Activated T-helper 17 cell treated with anti-CD3 and anti-CD28 coated beads, Interleukin-2, amount 50 U/mL, for 72 hours (primary cell): ENCODE measurements around the gene BCAR1. TPM values are rescaled to one million over a fixed set of nuclear protein-coding genes. Genes with fewer than 3 reads are reported as not detected.

Source experiments
- ATAC-seq: fragments of 150-1000 bp; cut with Tn5 transposase; replicated peaks from 2 replicates; pipeline ENCODE4 v1.10.0; 2021; ENCODE audit warnings: mild to moderate bottlenecking, moderate library complexity
- H3K27ac Mint-ChIP-seq: one replicate; pipeline ENCODE4 v1.8.0; 2022; ENCODE audit warnings: mixed read lengths
- H3K27me3 Mint-ChIP-seq: one replicate; pipeline ENCODE4 v1.8.0; 2022; ENCODE audit warnings: mixed read lengths
- H3K36me3 Mint-ChIP-seq: one replicate; pipeline ENCODE4 v1.8.0; 2022; ENCODE audit warnings: low read depth, mild to moderate bottlenecking, mixed read lengths
- H3K4me1 Mint-ChIP-seq: one replicate; pipeline ENCODE4 v1.8.0; 2022; ENCODE audit warnings: mixed read lengths
- H3K4me3 Mint-ChIP-seq: one replicate; pipeline ENCODE4 v1.8.0; 2022; ENCODE audit warnings: mild to moderate bottlenecking, mixed read lengths
- H3K9me3 Mint-ChIP-seq: one replicate; pipeline ENCODE4 v1.8.0; 2022; ENCODE audit warnings: mixed read lengths
- total RNA-seq, 2 donors: library from RNA; stranded (reverse); gene quantifications; one replicate each; pipeline ENCODE4 v1.2.3, GENCODE V29; 2022

BCAR1 gene
- total RNA-seq, 2 donors from 2014 or later, result 0.58 TPM; not detected in 1

DNA sequence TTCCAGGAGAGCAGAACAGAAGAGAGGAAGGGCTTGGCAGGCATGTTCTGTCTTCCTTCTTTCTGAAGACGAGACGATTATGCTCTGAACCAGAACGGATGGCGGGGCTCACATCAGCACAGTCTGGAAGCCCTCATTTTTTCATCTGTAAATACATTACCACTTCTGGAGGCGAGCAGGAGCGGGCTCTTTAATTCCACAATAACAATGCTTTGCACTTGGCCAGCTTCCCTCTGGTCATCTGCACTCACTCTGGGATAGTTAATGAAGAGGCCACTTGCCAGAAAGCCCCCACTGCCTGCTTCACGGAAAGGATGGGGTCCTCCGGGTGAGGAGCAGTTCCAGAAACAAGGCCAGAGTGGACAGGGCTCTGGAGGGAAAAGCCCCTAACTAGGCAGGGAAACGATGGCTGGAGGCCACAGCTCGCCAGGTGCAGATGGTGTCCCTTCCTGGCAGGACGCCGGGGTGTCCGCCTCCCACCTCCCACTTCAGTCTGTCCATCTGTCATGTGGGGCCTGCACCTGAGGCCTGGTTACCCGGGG, 13.1 kb upstream of the BCAR1 start:
- H3K36me3 Mint-ChIP-seq, result no peaks in the 10 kb centered on the region
- H3K9me3 Mint-ChIP-seq, result no peaks in the 10 kb centered on the region
- peaks cover 4% of the 10 kb centered on the region for H3K4me1 Mint-ChIP-seq
- H3K4me3 Mint-ChIP-seq, result peak overlapping the region; percentile 54
- no peak for ATAC-seq
- peaks cover 18% of the 10 kb centered on the region for H3K27me3 Mint-ChIP-seq
- no peak overlapping the region for H3K27ac Mint-ChIP-seq

DNA sequence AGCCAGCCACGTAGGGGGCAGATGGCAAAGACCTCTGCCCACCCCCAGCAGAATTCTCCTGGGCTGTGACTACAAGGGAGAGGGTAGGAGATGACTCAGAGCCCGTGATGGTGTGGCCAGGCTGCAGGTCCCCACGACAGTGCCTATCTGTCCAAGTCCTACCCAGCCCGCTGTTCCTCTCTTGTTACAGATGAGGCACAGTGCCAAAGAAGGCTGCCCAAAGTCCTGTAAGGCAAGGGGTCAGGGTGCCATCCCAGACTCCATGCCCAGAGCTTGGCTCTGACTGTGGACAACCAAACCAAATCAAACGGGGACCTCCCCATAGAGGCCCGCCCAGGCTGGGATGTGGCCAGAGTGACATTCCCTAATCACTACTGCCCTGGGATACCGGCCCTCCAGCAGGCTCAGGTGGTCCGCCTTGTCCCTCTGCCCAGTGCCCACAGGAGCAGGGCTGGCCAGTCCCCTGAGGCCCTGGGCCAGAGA, 12.6 kb upstream of the BCAR1 start:
- Mint-ChIP-seq H3K9me3 (no peaks in the 10 kb centered on the region), H3K27me3 (peaks cover 16% of the 10 kb centered on the region), H3K27ac (no peak overlapping the region), H3K4me3 (peak overlapping the region; percentile 54), H3K4me1 (peaks cover 4% of the 10 kb centered on the region), H3K36me3 (no peaks in the 10 kb centered on the region)
- no peak for ATAC-seq

DNA sequence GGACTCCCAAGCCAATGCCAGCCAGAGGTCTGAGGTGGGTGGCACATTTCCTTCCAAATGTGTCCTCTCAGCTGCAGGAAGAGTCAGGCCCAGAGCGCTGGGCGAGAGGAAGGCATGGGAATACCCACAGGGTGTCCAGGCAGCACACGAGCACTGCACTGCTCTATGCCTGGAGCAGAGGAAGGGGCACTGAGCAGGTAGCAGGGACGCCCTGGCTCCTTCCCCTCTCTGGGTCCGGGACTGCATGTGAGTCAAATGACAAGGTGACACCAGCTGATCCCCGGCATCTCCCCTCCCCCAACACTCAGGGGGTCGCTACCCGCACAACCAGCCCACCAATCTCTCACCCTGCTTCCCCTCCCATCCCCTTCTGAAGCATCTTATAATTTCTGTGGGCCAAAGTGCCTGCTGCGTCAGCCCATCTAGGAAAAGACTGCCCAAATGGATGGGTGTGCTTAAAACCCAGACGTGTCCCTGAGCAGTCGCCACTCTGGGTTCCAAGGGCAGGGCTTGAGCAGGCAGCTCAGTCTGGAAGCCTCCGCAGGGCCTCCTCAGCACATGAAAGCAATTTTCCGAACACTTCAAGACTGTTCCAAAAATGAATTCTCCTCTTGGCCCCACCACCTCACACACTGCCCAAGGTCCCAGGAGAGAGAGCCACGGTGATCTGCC, 12.0 kb upstream of the BCAR1 start:
- Mint-ChIP-seq H3K27me3 (peaks cover 16% of the 10 kb centered on the region), H3K36me3 (no peaks in the 10 kb centered on the region), H3K9me3 (no peaks in the 10 kb centered on the region), H3K4me1 (peaks cover 4% of the 10 kb centered on the region), H3K4me3 (no peak overlapping the region), H3K27ac (no peak overlapping the region)
- ATAC-seq, result no peak

DNA sequence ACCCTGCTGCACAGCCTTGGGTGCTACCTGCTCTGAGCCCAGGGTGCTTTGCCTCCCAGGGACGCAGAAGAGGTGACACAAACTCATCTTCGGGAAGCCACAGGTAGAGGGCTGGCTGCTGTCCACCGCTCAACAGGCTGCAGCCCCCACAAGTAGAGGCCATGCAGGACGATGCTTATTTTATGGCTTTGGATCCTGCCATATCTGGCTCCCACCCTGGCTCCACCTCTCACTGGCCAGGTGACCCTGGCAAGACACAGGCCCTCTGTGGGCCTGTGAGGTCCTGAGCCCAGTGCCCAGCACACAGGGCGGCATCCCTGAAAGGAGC, 11.3 kb upstream of the BCAR1 start:
- Mint-ChIP-seq H3K27ac (no peak overlapping the region), H3K4me1 (peaks cover 4% of the 10 kb centered on the region), H3K36me3 (no peaks in the 10 kb centered on the region), H3K27me3 (peaks cover 21% of the 10 kb centered on the region), H3K9me3 (no peaks in the 10 kb centered on the region), H3K4me3 (no peak overlapping the region)
- no peak for ATAC-seq

DNA sequence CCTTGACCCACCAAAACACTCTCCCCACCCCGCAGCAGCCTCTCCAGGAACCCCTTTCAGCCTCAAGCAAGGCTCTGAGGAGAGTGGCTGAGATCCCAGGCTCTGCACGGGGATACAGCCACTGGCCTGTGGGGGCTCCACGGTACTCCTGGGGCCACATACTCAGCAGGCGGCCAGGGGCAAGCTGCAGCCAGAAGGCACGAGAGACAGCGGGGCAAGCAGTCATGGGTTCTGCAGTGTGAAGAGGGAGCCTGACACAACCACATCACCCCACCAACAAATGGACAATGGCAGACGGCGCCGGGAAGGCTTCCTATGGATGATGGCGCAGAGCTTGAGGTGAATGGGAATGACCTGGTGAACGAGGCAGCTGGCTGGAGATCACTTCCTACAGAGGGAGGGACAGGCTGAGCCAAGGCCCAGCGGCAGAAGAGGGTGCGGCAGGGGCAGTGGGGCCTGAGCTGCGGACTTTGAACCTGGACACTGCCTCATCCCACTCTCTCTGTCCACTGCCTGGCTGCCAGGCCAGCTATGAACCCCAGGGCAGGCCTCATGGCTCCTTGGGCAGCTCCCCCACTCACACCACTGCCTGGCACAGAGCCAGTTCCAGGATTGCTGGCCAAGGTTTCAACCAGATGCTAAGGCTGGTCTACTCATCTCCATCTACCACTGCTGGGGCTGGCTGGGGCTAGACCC, 10.8 kb upstream of the BCAR1 start:
- no peak for ATAC-seq
- Mint-ChIP-seq H3K27ac (no peak overlapping the region), H3K4me1 (peaks cover 4% of the 10 kb centered on the region), H3K27me3 (peaks cover 21% of the 10 kb centered on the region), H3K4me3 (no peak overlapping the region), H3K36me3 (no peaks in the 10 kb centered on the region), H3K9me3 (no peaks in the 10 kb centered on the region)

DNA sequence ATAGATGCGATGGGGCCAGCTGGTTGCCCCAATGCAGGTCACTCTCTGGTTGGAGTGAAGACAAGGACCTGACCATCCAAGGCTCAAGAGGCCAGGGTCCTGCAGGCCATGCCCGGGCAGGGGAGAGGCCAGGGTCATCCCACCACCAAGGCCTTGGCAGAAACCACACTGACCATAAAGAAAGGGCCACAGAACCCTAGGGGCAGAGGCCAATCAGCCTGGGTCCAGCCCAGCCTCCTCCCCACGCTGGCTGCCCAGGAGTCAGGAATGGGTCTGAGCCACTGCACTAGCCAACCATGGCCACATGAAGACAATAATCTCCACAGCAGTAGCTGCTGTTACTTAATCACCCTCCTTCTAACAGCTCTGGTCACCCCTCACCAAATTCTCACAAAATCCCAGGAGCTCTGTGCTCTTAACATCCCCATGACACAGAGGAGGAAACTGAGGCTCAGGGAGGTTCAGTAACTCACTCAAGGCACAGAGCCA, 10.2 kb upstream of the BCAR1 start:
- Mint-ChIP-seq H3K36me3 (no peaks in the 10 kb centered on the region), H3K27me3 (peaks cover 20% of the 10 kb centered on the region), H3K9me3 (no peaks in the 10 kb centered on the region), H3K4me1 (peaks cover 4% of the 10 kb centered on the region), H3K4me3 (no peak overlapping the region), H3K27ac (no peak overlapping the region)
- no peak for ATAC-seq

DNA sequence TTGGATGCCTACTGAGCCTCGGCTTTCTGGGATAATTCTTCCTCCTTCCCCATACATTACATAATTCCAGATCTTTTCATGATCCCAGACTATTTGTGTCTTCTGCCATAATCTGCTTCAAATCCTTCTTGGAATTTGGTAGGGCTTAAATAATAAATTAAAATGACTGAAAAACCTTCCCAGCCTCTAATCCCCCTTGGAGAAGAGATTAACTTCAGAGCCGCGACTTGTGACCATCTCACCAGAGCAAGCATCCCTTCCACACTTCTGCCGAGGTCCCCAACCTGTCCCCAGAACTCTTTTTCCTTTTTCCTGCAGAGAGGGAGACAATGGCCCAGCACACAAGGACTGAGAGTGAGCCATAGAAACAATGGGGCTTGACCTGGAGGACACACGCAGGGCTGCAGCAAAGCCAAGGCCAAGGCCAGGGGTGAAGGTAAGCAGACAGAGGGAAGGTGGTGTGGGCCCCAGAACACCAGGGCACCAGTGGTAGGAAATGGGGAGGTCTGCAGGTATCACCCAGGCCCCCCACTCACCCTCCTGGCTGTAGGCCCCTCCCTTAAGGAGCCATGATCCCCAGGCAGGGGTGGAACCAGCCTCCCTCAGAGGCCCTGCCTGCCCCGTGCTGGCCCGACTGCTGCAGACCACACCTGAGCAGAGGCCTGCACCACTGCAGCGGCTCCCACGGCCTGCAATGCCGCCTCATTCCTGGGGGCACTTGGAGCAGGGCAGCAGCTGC, 9.6 kb upstream of the BCAR1 start:
- peaks cover 16% of the 10 kb centered on the region for H3K27me3 Mint-ChIP-seq
- no peaks in the 10 kb centered on the region for H3K9me3 Mint-ChIP-seq
- no peak overlapping the region for H3K27ac Mint-ChIP-seq
- H3K4me3 Mint-ChIP-seq, result no peak overlapping the region
- no peak for ATAC-seq
- no peaks in the 10 kb centered on the region for H3K36me3 Mint-ChIP-seq
- no peaks in the 10 kb centered on the region for H3K4me1 Mint-ChIP-seq

DNA sequence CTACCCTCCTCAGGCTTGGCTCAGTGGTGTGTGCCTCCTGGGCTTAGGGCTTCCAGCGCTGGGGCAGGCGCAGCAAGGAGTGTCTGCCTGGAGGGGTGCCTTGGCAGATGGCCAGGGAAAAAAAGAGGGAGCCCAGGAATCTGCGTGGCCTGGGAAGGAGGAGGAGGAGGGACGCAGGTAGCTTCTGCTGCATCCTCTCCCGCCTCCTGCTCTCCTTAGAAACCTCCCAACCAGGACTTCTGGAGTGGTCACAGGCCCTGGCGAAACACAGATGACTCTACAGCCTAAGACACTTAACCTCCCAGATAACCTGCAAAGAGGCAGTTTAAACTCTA, 7.3 kb upstream of the BCAR1 start:
- H3K27ac Mint-ChIP-seq, result no peak overlapping the region
- H3K4me3 Mint-ChIP-seq, result no peak overlapping the region
- H3K4me1 Mint-ChIP-seq, result no peaks in the 10 kb centered on the region
- peaks cover 14% of the 10 kb centered on the region for H3K27me3 Mint-ChIP-seq
- H3K9me3 Mint-ChIP-seq, result no peaks in the 10 kb centered on the region
- no peaks in the 10 kb centered on the region for H3K36me3 Mint-ChIP-seq
- no peak for ATAC-seq

DNA sequence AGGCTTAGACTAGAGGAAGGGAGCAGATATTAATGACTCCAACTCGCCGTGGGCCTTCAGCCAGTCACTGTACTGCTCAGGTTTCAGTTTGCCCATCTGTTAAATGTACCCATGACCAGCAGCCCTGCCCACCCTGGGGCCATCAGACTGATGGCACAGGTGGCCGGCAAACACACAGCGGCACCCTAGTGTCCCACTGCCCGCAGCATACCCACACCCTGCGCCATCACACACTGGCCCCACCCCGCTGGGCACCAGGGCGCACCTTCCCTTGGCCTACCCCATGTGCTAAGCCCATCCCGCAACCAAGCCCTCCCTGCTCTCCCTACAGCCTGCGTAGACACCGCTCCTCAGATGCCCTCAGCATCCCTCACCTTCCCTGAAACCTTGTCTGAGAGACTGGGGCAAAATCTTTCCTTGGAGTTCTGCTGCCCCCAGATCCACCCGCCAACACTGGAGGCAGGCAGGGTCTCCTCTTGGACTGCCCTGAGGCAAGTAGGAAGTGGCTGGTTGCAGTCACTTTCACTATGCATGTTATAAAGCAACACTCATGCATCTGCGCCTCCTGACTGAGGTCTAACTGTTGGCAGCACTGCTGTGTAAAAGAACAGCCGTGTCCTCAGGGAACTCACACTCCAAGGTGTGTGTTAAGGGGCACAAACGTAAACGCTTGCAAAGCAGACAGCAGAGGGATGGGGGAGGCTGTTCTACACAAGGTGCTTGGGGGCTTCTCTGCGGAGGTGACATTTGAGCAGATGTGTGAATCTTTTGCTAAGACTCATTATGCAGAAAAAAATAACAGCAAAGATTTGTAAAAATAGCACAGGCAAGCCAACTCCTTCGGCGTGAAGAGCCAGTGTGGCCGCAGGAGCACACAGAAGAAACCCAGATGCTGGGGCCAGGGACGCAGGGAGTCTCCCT, 6.7 kb upstream of the BCAR1 start:
- Mint-ChIP-seq H3K4me3 (no peak overlapping the region), H3K36me3 (no peaks in the 10 kb centered on the region), H3K27ac (no peak overlapping the region), H3K4me1 (no peaks in the 10 kb centered on the region), H3K9me3 (no peaks in the 10 kb centered on the region), H3K27me3 (peaks cover 13% of the 10 kb centered on the region)
- no peak for ATAC-seq

DNA sequence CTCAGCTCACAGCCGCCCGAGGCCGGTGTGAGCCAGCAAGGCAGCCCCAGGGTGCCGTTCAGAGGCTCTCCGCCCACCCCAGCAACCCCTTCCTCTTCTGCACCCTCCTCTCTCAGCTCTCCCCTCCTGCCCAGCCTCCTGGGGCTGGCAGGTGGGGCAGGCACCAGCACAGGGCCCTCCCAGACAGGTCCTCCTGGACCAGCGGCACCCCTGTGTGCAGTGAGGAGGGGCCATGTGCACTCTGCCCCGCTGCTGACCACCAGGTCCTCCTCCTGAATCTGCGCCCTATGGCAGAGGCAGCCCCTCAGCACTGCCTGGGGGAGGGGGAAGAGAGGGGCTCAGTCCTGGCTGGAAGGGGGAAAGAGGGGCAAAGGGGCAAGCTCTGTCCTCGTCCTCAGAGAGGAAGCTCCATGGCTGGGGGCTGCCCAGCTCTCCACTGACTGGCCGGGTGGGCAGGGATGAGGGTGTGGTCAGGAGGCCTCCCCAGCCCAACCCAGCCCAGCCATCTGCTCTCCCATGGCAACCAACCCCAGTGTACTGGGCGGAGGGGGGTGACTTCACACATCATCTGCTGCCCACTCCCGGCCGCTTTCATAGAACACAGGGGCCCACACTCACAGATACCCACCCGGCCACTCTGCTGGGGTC, 5.4 kb upstream of the BCAR1 start:
- no peaks in the 10 kb centered on the region for H3K36me3 Mint-ChIP-seq
- no peak overlapping the region for H3K4me3 Mint-ChIP-seq
- no peaks in the 10 kb centered on the region for H3K4me1 Mint-ChIP-seq
- peaks cover 18% of the 10 kb centered on the region for H3K27me3 Mint-ChIP-seq
- no peak for ATAC-seq
- no peaks in the 10 kb centered on the region for H3K9me3 Mint-ChIP-seq
- no peak overlapping the region for H3K27ac Mint-ChIP-seq

DNA sequence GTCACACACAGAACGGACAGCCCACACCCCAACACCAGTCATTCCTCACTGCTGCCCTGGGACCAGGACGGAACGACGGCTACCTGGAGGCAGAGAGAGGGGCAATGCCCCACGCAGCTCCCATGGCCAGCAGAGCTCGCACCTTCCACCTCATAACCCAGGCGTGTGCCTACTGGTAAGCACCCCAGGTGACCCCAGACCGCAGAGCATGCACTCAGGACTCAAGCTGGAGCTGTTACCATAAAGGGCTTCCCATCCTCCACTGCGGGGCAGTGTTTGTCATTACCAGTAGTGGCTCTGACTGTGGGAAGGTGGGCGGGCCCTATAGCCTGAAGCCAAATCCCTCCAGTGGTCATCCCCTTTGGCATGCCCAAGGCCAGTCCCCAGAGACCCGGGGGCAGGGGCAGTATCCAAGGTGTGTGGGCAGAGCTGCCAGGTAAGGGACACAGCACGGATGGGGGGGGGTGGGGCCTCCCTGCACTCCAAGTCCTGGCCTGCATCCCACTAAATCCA, 4.7 kb upstream of the BCAR1 start:
- Mint-ChIP-seq H3K27ac (no peak overlapping the region), H3K36me3 (no peaks in the 10 kb centered on the region), H3K27me3 (peaks cover 19% of the 10 kb centered on the region), H3K4me3 (no peak overlapping the region), H3K9me3 (no peaks in the 10 kb centered on the region), H3K4me1 (no peaks in the 10 kb centered on the region)
- no peak for ATAC-seq

DNA sequence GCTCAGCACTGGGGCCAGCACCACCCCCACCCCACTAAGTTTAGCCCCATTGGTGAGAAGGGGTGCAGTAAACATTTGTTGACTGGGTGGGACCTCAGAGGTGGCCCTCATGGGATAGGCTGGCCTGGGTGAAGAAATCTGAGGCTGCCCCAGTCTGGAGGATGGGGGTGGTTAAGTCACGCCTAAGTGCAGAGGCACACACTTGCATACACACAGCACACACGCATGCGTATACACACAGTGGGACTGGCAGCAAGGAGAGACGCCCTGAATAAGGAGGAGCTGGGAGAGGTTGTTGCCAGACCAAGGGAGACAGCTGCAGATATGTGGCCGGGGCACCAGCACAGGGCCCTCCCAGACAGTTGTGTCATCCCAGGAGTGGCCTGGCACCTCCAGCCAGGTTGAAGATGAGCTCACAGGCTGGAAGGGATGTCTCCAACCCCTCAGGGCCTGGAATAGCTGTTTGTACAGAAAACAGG, 3.0 kb upstream of the BCAR1 start:
- no peaks in the 10 kb centered on the region for H3K9me3 Mint-ChIP-seq
- H3K4me3 Mint-ChIP-seq, result no peak overlapping the region
- no peak overlapping the region for H3K27ac Mint-ChIP-seq
- no peaks in the 10 kb centered on the region for H3K4me1 Mint-ChIP-seq
- no peaks in the 10 kb centered on the region for H3K36me3 Mint-ChIP-seq
- ATAC-seq, result no peak
- peaks cover 22% of the 10 kb centered on the region for H3K27me3 Mint-ChIP-seq
